CD14-positive monocyte (primary cell): ENCODE measurements around the gene FRMD3. TPM values are rescaled to one million over a fixed set of nuclear protein-coding genes. Genes with fewer than 3 reads are reported as not detected.

Experiments
- DNase-seq, 3 donors: peaks; one replicate each; pipeline ENCODE4 v3.0.0-alpha.2; 2011 to 2022
- H2AFZ ChIP-seq: 2 replicates; pipeline ENCODE4 v1.6.0; 2012; ENCODE audit warnings: mild to moderate bottlenecking, low read depth, low read length, inconsistent platforms; ENCODE audit not compliant: insufficient read depth, poor library complexity, severe bottlenecking
- H3K27ac ChIP-seq, 2 donors: 1 replicate in 1 of 2; 2 replicates in 1 of 2; pipeline ENCODE4 v1.5.1; 2012 to 2013; ENCODE audit warnings: low read length in 2 of 2, control low read depth in 1 of 2, inconsistent platforms in 1 of 2, low read depth in 1 of 2, mild to moderate bottlenecking in 1 of 2
- H3K27me3 ChIP-seq, 2 donors: one replicate each; pipeline versions ENCODE4 v1.6.0 to v1.6.1; 2011 to 2013; ENCODE audit warnings: low read length in 2 of 2; ENCODE audit not compliant: control insufficient read depth in 2 of 2, insufficient read depth in 2 of 2
- H3K36me3 ChIP-seq, 2 donors: replicated peaks in 1 of 2; 1 replicate in 1 of 2; 2 replicates in 1 of 2; pipeline versions ENCODE4 v1.5.1 to v1.6.1; 2012 to 2013; ENCODE audit warnings: low read length in 2 of 2, control low read depth in 1 of 2, inconsistent platforms in 1 of 2, mild to moderate bottlenecking in 1 of 2; ENCODE audit not compliant: insufficient read depth in 2 of 2, control insufficient read depth in 1 of 2
- H3K4me1 ChIP-seq, 2 donors: 1 replicate in 1 of 2; 2 replicates in 1 of 2; pipeline versions ENCODE4 v1.5.1 to v1.6.1; 2012 to 2013; ENCODE audit warnings: low read length in 2 of 2, control low read depth in 1 of 2, inconsistent platforms in 1 of 2, mild to moderate bottlenecking in 1 of 2, moderate library complexity in 1 of 2; ENCODE audit not compliant: insufficient read depth in 2 of 2, control insufficient read depth in 1 of 2
- H3K4me2 ChIP-seq: replicated peaks from 2 replicates; pipeline ENCODE3; 2012; ENCODE audit warnings: low read length, moderate library complexity, mild to moderate bottlenecking; ENCODE audit not compliant: poor library complexity, severe bottlenecking; ENCODE audit errors: extremely low read depth
- H3K4me3 ChIP-seq, 3 experiments: fragments of 200-600 bp in 1 of 3; sonication (generic) in 1 of 3; replicated peaks in 1 of 3; 1 replicate in 2 of 3; 2 replicates in 1 of 3; pipeline ENCODE4 v1.5.1; 2011 to 2013; ENCODE audit warnings: low read length in 3 of 3, mild to moderate bottlenecking in 3 of 3, control low read depth in 2 of 3, low read depth in 2 of 3, inconsistent platforms in 1 of 3, moderate library complexity in 1 of 3
- H3K79me2 ChIP-seq: 2 replicates; pipeline ENCODE4 v1.6.0; 2012; ENCODE audit warnings: mild to moderate bottlenecking, control low read depth, inconsistent platforms, low read length, moderate library complexity; ENCODE audit not compliant: insufficient read depth
- H3K9ac ChIP-seq: 2 replicates; pipeline ENCODE4 v1.6.0; 2017; ENCODE audit warnings: low read length, mild to moderate bottlenecking; ENCODE audit not compliant: insufficient read depth, poor library complexity, severe bottlenecking
- H3K9me3 ChIP-seq, 2 donors: replicated peaks in 1 of 2; 1 replicate in 1 of 2; 2 replicates in 1 of 2; pipeline versions ENCODE4 v1.5.1 to v1.6.1; 2012 to 2013; ENCODE audit warnings: low read length in 2 of 2, control low read depth in 1 of 2; ENCODE audit not compliant: control insufficient read depth in 1 of 2, insufficient read depth in 1 of 2
- H4K20me1 ChIP-seq: 2 replicates; pipeline ENCODE4 v1.6.0; 2012; ENCODE audit warnings: mild to moderate bottlenecking, low read length, control low read depth, moderate library complexity; ENCODE audit not compliant: insufficient read depth
- H3K27ac Mint-ChIP-seq, 7 donors: one replicate each; pipeline ENCODE4 v1.8.0; 2020; ENCODE audit warnings: mild to moderate bottlenecking in 7 of 7, mixed read lengths in 7 of 7, moderate library complexity in 6 of 7, inconsistent platforms in 2 of 7
- H3K27me3 Mint-ChIP-seq, 3 donors: one replicate each; pipeline ENCODE4 v1.8.0; 2021 to 2022; ENCODE audit warnings: low read depth in 3 of 3, mild to moderate bottlenecking in 3 of 3, mixed read lengths in 3 of 3, moderate library complexity in 3 of 3, inconsistent platforms in 1 of 3
- H3K36me3 Mint-ChIP-seq, 2 donors: one replicate each; pipeline ENCODE4 v1.8.0; 2020; ENCODE audit warnings: mixed read lengths in 2 of 2, inconsistent platforms in 1 of 2, mild to moderate bottlenecking in 1 of 2
- H3K4me1 Mint-ChIP-seq: one replicate; pipeline ENCODE4 v1.8.0; 2020; ENCODE audit warnings: mild to moderate bottlenecking, mixed read lengths
- H3K4me3 Mint-ChIP-seq, 2 donors: one replicate each; pipeline ENCODE4 v1.8.0; 2020; ENCODE audit warnings: mild to moderate bottlenecking in 2 of 2, mixed read lengths in 2 of 2, moderate library complexity in 1 of 2
- H3K9me3 Mint-ChIP-seq, 7 donors: one replicate each; pipeline ENCODE4 v1.8.0; 2020 to 2022; ENCODE audit warnings: mixed read lengths in 7 of 7, mild to moderate bottlenecking in 6 of 7, moderate library complexity in 6 of 7, inconsistent platforms in 2 of 7
- CTCF ChIP-seq: fragments of 200-600 bp; IDR thresholded peaks from one replicate; pipeline ENCODE4 v1.8.0; 2022; ENCODE audit warnings: antibody characterized with exemption, mild to moderate bottlenecking
- WGBS: methylation state at CpG from one replicate; pipeline ENCODE4 v1.1.5; 2013; ENCODE audit warnings: missing lambda C conversion rate; ENCODE audit not compliant: insufficient coverage; 5-methylcytosine and 5-hydroxymethylcytosine counted together
- intact Hi-C, 2 donors: fragments of 100-400 bp; cut with micrococcal nuclease; formaldehyde crosslinking; loops; one replicate each; pipeline versions ENCODE4 v1.15.0 to v1.15.1; 2023
- polyA plus RNA-seq, 3 donors: library from polyadenylated mRNA; depleted of rRNA in 1 of 3; unstranded in 2 of 3; stranded (reverse) in 1 of 3; fragments of 300-500 nt in 2 of 3; fragments of >200 nt in 1 of 3; fragmentation: Illumina TruSeq in 2 of 3; gene quantifications; 1 replicate in 2 of 3; 2 replicates in 1 of 3; pipeline ENCODE4 v1.2.3, GENCODE V29; 2012 to 2021

The FRMD3 gene
- polyA plus RNA-seq, 3 donors: 2.8 to 9.8 (median 4.2) TPM

GRCh38 chr9:83473488-83473971, 64.7 kb downstream of the FRMD3 start:
- Mint-ChIP-seq H3K27me3 (no peaks in the 10 kb centered on the region), H3K36me3 (peaks cover 0 to 2% of the 10 kb centered on the region in 2 donors), H3K27ac (peak overlapping the region; percentile 98 to 100 (median 99)), H3K4me1 (peaks cover 55% of the 10 kb centered on the region), H3K9me3 (peaks cover 0 to 6% (median 2%) of the 10 kb centered on the region in 7 donors), H3K4me3 (peak overlapping the region; percentile 78 to 91)
- H3K27ac ChIP-seq: peak overlapping the region; percentile 97 to 98
- H3K36me3 ChIP-seq: no peaks in the 10 kb centered on the region
- peaks cover 12% of the 10 kb centered on the region for H3K79me2 ChIP-seq
- H3K27me3 ChIP-seq: no peaks in the 10 kb centered on the region
- H3K4me3 ChIP-seq: peak overlapping the region; percentile 45 to 80 (median 72)
- DNase-seq: peak; percentile 14 to 45 (median 29)
- H2AFZ ChIP-seq: peak overlapping the region; percentile 89
- H3K9me3 ChIP-seq: no peaks in the 10 kb centered on the region
- WGBS: no CpG with 5 or more reads among the region's 5 CpGs
- peaks cover 47 to 49% of the 10 kb centered on the region in 2 donors for H3K4me1 ChIP-seq
- no peak for TF ChIP-seq CTCF
- H3K4me2 ChIP-seq: peak overlapping the region; percentile 84
- peak overlapping the region; percentile 70 for H3K9ac ChIP-seq
- intact Hi-C loops: loop anchor here (5.0 to 10.0 kb wide), 4 partner anchors 34 to 234 kb away; partner anchors contain the start of genes FRMD3 (in 1 of the 2) and UBQLN1 (in 1 of the 2)
- H4K20me1 ChIP-seq: no peaks in the 10 kb centered on the region

GRCh38 chr9:83472764-83473163, 65.4 kb downstream of the FRMD3 start:
- peak overlapping the region; percentile 97 to 98 for H3K27ac ChIP-seq
- Mint-ChIP-seq H3K27ac (peak overlapping the region; percentile 98 to 100 (median 99)), H3K9me3 (peaks cover 0 to 6% (median 2%) of the 10 kb centered on the region in 7 donors), H3K27me3 (no peaks in the 10 kb centered on the region), H3K4me1 (peaks cover 55% of the 10 kb centered on the region), H3K4me3 (peak overlapping the region; percentile 78 to 91), H3K36me3 (peaks cover 0 to 2% of the 10 kb centered on the region in 2 donors)
- H3K27me3 ChIP-seq: no peaks in the 10 kb centered on the region
- peak overlapping the region; percentile 70 for H3K9ac ChIP-seq
- H3K9me3 ChIP-seq: no peaks in the 10 kb centered on the region
- H2AFZ ChIP-seq: peak overlapping the region; percentile 89
- intact Hi-C loops: loop anchor here (5.0 to 10.0 kb wide), 4 partner anchors 35 to 235 kb away; partner anchors contain the start of genes FRMD3 (in 1 of the 2) and UBQLN1 (in 1 of the 2)
- peak; percentile 78 to 91 (median 87) for DNase-seq
- peak overlapping the region; percentile 45 to 80 (median 72) for H3K4me3 ChIP-seq
- no peak for TF ChIP-seq CTCF
- H3K4me2 ChIP-seq: peak overlapping the region; percentile 84
- H4K20me1 ChIP-seq: no peaks in the 10 kb centered on the region
- H3K79me2 ChIP-seq: peaks cover 14% of the 10 kb centered on the region
- WGBS: 3% methylated on average over 3 of the region's 5 CpGs
- peaks cover 47 to 49% of the 10 kb centered on the region in 2 donors for H3K4me1 ChIP-seq
- no peaks in the 10 kb centered on the region for H3K36me3 ChIP-seq
